ENCODE measurements around the gene CPAMD8. TPM values are rescaled to one million over a fixed set of nuclear protein-coding genes. Genes with fewer than 3 reads are reported as not detected.

The CPAMD8 gene
- total and polyA plus RNA-seq, 2 donors (not counting 3 experiments of a cell fraction or from before 2014, with no cell fraction given) = 2.2 to 3.9 TPM

GRCh38 chr19:16872728-16873127 lies 153.9 kb downstream of the CPAMD8 start:
- dilution Hi-C loops (cut with MboI; ENCODE audit: extremely low pct_ligation_motif_present, low sequenced_read_pairs) (no loop called here), intact Hi-C loops (cut with micrococcal nuclease) (loop anchor here (1.0 kb wide), 2 partner anchors 16 to 25 kb away; partner anchors contain the start of gene F2RL3)
- CTCF ChIA-PET = interaction anchor here (0.5 kb wide), 1 partner anchor 386 kb away, joined by 4 read pairs; no protein-coding TSS in a partner anchor
- POLR2A ChIA-PET = no interaction called here
- H3K79me2 ChIP-seq (ENCODE audit: control insufficient read depth, insufficient read depth, low read length) = peaks cover 27% of the 10 kb centered on the region
- no peaks in the 10 kb centered on the region for H3K9me3 ChIP-seq (replicated peaks; ENCODE audit: control insufficient read depth, insufficient read depth, low read length)
- H3K4me1 ChIP-seq (ENCODE audit: control insufficient read depth, extremely low read depth, insufficient read depth, low read length) = peaks cover 27% of the 10 kb centered on the region
- no peak overlapping the region for H2AFZ ChIP-seq (ENCODE audit: low read depth, low read length)
- peak overlapping the region; percentile 64 for H3K27ac ChIP-seq (ENCODE audit: insufficient read depth, low read depth, low read length)
- H3K27me3 ChIP-seq (ENCODE audit: control insufficient read depth in 2 of 2, insufficient read depth in 2 of 2, low read length in 2 of 2) = no peaks in the 10 kb centered on the region
- no peaks in the 10 kb centered on the region for H3K9me1 ChIP-seq (replicated peaks; ENCODE audit: control insufficient read depth, extremely low read depth, insufficient read depth, low read length)
- TF ChIP-seq MYC (IDR thresholded peaks at IDR 0.05; ENCODE audit: low read depth, low read length) = no peak
- no peak for TF ChIP-seq FOS (IDR thresholded peaks at IDR 0.05; ENCODE audit: borderline replicate concordance, insufficient read depth, low read length)
- no peak for TF ChIP-seq EZH2 (IDR thresholded peaks at IDR 0.05; ENCODE audit: borderline replicate concordance, low read depth, low read length, severe bottlenecking)
- TF ChIP-seq POLR2A (IDR thresholded peaks at IDR 0.05; ENCODE audit: low read depth, low read length) = no peak
- no peak for TF ChIP-seq POLR2AphosphoS5 (IDR thresholded peaks at IDR 0.05; ENCODE audit: insufficient read depth, low read depth, low read length)
- H3K4me3 ChIP-seq (replicated peaks in 1 of 3; ENCODE audit: insufficient read depth in 1 of 3, low read depth in 1 of 3, low read length in 3 of 3) = no peak overlapping the region
- no peak for DNase-seq (ENCODE audit: low read depth, low spot score)
- BruUV-seq (replicated peaks) = no TSS peak
- no peaks in the 10 kb centered on the region for H4K20me1 ChIP-seq (replicated peaks; ENCODE audit: control insufficient read depth, extremely low read depth, insufficient read depth, low read length)
- no peak overlapping the region for H3K9ac ChIP-seq (replicated peaks; ENCODE audit: extremely low read depth, insufficient read depth, low read length)
- H3K4me2 ChIP-seq (ENCODE audit: insufficient read depth, low read length) = no peak overlapping the region
- no peak for FAIRE-seq
- H3K36me3 ChIP-seq (ENCODE audit: control insufficient read depth in 2 of 2, extremely low read depth in 1 of 2, insufficient read depth in 2 of 2, low read length in 2 of 2) = peaks cover 22 to 34% of the 10 kb centered on the region in 2 experiments

DNA sequence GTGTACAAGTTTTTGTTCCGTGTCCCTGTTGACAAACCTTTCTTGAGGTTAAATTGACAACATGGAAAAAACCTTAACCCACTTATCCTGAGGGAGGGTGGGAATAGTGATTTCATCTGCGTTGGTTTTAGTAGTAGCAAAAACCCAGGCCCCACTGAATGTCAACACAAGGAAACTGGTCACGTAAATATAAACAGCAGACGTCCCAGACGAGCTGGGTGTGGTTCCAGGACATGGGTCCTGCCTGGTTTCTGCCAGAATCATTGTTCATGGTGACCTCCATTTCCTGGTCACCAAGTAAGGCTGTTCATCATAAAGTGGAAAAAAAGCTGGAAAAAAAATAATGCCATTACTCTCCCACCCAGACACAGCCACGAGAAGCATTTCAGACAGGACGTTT lies 154.7 kb downstream of the CPAMD8 start:
- peak; percentile 94 for DNase-seq (ENCODE audit: low read depth, low spot score)
- peak; percentile 7 for TF ChIP-seq JUN (IDR thresholded peaks at IDR 0.05; ENCODE audit: borderline replicate concordance, insufficient read depth, insufficient read length, low read depth)
- TF ChIP-seq FOS (IDR thresholded peaks at IDR 0.05; ENCODE audit: borderline replicate concordance, insufficient read depth, low read length) = no peak
- peak; percentile 69 for TF ChIP-seq POLR2AphosphoS5 (IDR thresholded peaks at IDR 0.05; ENCODE audit: insufficient read depth, low read depth, low read length)
- peaks cover 21% of the 10 kb centered on the region for H3K4me1 ChIP-seq (ENCODE audit: control insufficient read depth, extremely low read depth, insufficient read depth, low read length)

More for the DNA sequence above, 154.7 kb downstream of the CPAMD8 start:
- Histone ChIP-seq H3K9ac (replicated peaks; ENCODE audit: extremely low read depth, insufficient read depth, low read length) (peak overlapping the region; percentile 19), H3K79me2 (ENCODE audit: control insufficient read depth, insufficient read depth, low read length) (peaks cover 27% of the 10 kb centered on the region), H3K36me3 (ENCODE audit: control insufficient read depth in 2 of 2, extremely low read depth in 1 of 2, insufficient read depth in 2 of 2, low read length in 2 of 2) (peaks cover 18 to 38% of the 10 kb centered on the region in 2 experiments), H3K27ac (ENCODE audit: insufficient read depth, low read depth, low read length) (peak overlapping the region; percentile 64), H3K9me1 (replicated peaks; ENCODE audit: control insufficient read depth, extremely low read depth, insufficient read depth, low read length) (no peaks in the 10 kb centered on the region), H3K9me3 (replicated peaks; ENCODE audit: control insufficient read depth, insufficient read depth, low read length) (no peaks in the 10 kb centered on the region), H4K20me1 (replicated peaks; ENCODE audit: control insufficient read depth, extremely low read depth, insufficient read depth, low read length) (no peaks in the 10 kb centered on the region), H3K4me2 (ENCODE audit: insufficient read depth, low read length) (no peak overlapping the region), H3K4me3 (replicated peaks in 1 of 3; ENCODE audit: insufficient read depth in 1 of 3, low read depth in 1 of 3, low read length in 3 of 3) (no peak overlapping the region), H2AFZ (ENCODE audit: low read depth, low read length) (no peak overlapping the region), H3K27me3 (ENCODE audit: control insufficient read depth in 2 of 2, insufficient read depth in 2 of 2, low read length in 2 of 2) (no peaks in the 10 kb centered on the region)
- no TSS peak for BruUV-seq (replicated peaks)
- dilution Hi-C loops (cut with MboI; ENCODE audit: extremely low pct_ligation_motif_present, low sequenced_read_pairs) (no loop called here), intact Hi-C loops (cut with micrococcal nuclease) (loop anchor here (1.0 kb wide), 2 partner anchors 16 to 25 kb away; partner anchors contain the start of gene F2RL3)
- CTCF ChIA-PET = interaction anchor here (1.4 kb wide), 1 partner anchor 180 kb away, joined by 5 read pairs; no protein-coding TSS in a partner anchor
- peak; percentile 99 for FAIRE-seq
- POLR2A ChIA-PET = no interaction called here

Data from endothelial cell of umbilical vein (primary cell).